Neural progenitor cell (in vitro differentiated cells): ENCODE results near the gene MLKL. TPM values are rescaled to one million over a fixed set of nuclear protein-coding genes. Genes with fewer than 3 reads are reported as not detected.

ENCODE experiments used
- DNase-seq: peaks from one replicate; pipeline ENCODE4 v3.0.0-alpha.2; 2016; ENCODE audit warnings: low spot score
- H2AFZ ChIP-seq: fragments of 200-600 bp; sonication (generic); replicated peaks from 2 replicates; pipeline ENCODE4 v1.6.1; 2016; ENCODE audit warnings: antibody characterized with exemption
- H3F3A ChIP-seq: fragments of 200-600 bp; sonication (generic); 2 replicates; pipeline ENCODE4 v1.6.1; 2016; ENCODE audit warnings: antibody characterized with exemption, low read depth
- H3K27ac ChIP-seq: fragments of 200-600 bp; sonication (generic); 2 replicates; pipeline ENCODE4 v1.5.1; 2016; ENCODE audit warnings: mild to moderate bottlenecking
- H3K27me3 ChIP-seq: fragments of 200-600 bp; sonication (generic); 2 replicates; pipeline ENCODE4 v1.6.1; 2016; ENCODE audit warnings: mild to moderate bottlenecking, moderate library complexity
- H3K36me3 ChIP-seq: fragments of 200-600 bp; sonication (generic); 2 replicates; pipeline ENCODE4 v1.5.1; 2016
- H3K4me1 ChIP-seq: fragments of 200-600 bp; sonication (generic); 2 replicates; pipeline ENCODE4 v1.6.1; 2016; ENCODE audit warnings: mixed run types
- H3K4me2 ChIP-seq: fragments of 200-600 bp; sonication (generic); 2 replicates; pipeline ENCODE4 v1.6.1; 2016
- H3K4me3 ChIP-seq: fragments of 200-600 bp; sonication (generic); 2 replicates; pipeline ENCODE4 v1.5.1; 2016
- H3K79me2 ChIP-seq: fragments of 200-600 bp; sonication (generic); 2 replicates; pipeline ENCODE4 v1.6.1; 2016; ENCODE audit warnings: low read depth
- H3K9ac ChIP-seq: fragments of 200-600 bp; sonication (generic); 2 replicates; pipeline ENCODE4 v1.6.1; 2016
- H3K9me3 ChIP-seq: fragments of 200-600 bp; sonication (generic); 2 replicates; pipeline ENCODE4 v1.5.1; 2016; ENCODE audit warnings: low read depth
- H4K20me1 ChIP-seq: fragments of 200-600 bp; sonication (generic); 2 replicates; pipeline ENCODE4 v1.6.1; 2016; ENCODE audit warnings: low read depth
- H3K27ac Mint-ChIP-seq: 3 replicates; pipeline ENCODE4 v1.8.0; 2021; ENCODE audit warnings: mixed read lengths
- H3K27me3 Mint-ChIP-seq: 2 replicates; pipeline ENCODE4 v1.8.0; 2022; ENCODE audit warnings: low read depth, mild to moderate bottlenecking, inconsistent platforms, moderate library complexity, mixed read lengths; ENCODE audit not compliant: insufficient read depth
- H3K36me3 Mint-ChIP-seq: 3 replicates; pipeline ENCODE4 v1.8.0; 2021; ENCODE audit warnings: mixed read lengths
- H3K4me1 Mint-ChIP-seq: 3 replicates; pipeline ENCODE4 v1.8.0; 2021; ENCODE audit warnings: mixed read lengths
- H3K4me3 Mint-ChIP-seq: 3 replicates; pipeline ENCODE4 v1.8.0; 2021; ENCODE audit warnings: mild to moderate bottlenecking, moderate library complexity, mixed read lengths
- H3K9me3 Mint-ChIP-seq: 3 replicates; pipeline ENCODE4 v1.8.0; 2020; ENCODE audit warnings: mixed read lengths
- CTCF ChIP-seq: fragments of 200-600 bp; sonication (generic); IDR thresholded peaks from 2 replicates; pipeline ENCODE4 v1.5.1; 2017; ENCODE audit warnings: antibody characterized with exemption, mild to moderate bottlenecking
- EZH2 ChIP-seq: fragments of 200-600 bp; sonication (generic); IDR thresholded peaks from 2 replicates; pipeline ENCODE4 v1.6.1; 2017; ENCODE audit warnings: antibody characterized with exemption, mild to moderate bottlenecking, moderate library complexity
- EZH2phosphoT487 ChIP-seq: fragments of 200-600 bp; sonication (generic); IDR thresholded peaks from 2 replicates; pipeline ENCODE4 v1.6.1; 2017; ENCODE audit warnings: antibody characterized with exemption
- total RNA-seq: library from RNA; depleted of rRNA; stranded (reverse); fragments of >200 nt; gene quantifications from 2 replicates; pipeline ENCODE4 v1.2.3, GENCODE V29; 2015; ENCODE audit warnings: low replicate concordance

The MLKL gene
- total RNA-seq, 1 donor from 2014 or later = 0.04 TPM

- Histone ChIP-seq H3K4me3 (no peak overlapping the region), H3K27me3 (no peaks in the 10 kb centered on the region), H3K4me2 (no peak overlapping the region), H3K79me2 (no peaks in the 10 kb centered on the region), H3F3A (no peaks in the 10 kb centered on the region), H3K9me3 (no peaks in the 10 kb centered on the region), H4K20me1 (no peaks in the 10 kb centered on the region), H3K27ac (no peak overlapping the region), H3K9ac (no peak overlapping the region), H3K4me1 (no peaks in the 10 kb centered on the region), H3K36me3 (no peaks in the 10 kb centered on the region), H2AFZ (no peak overlapping the region)
- Mint-ChIP-seq H3K4me1 (peaks cover 2% of the 10 kb centered on the region), H3K9me3 (no peaks in the 10 kb centered on the region), H3K27ac (no peak overlapping the region), H3K36me3 (no peaks in the 10 kb centered on the region), H3K27me3 (peaks cover 4% of the 10 kb centered on the region), H3K4me3 (no peak overlapping the region)
- no peak for DNase-seq
- TF ChIP-seq CTCF (no peak), EZH2phosphoT487 (no peak), EZH2 (no peak)
Measured at GRCh38 chr16:74718140-74718539, 17.5 kb upstream of the MLKL start.

- Histone ChIP-seq H3K9me3 (no peaks in the 10 kb centered on the region), H3K4me1 (no peaks in the 10 kb centered on the region), H3K79me2 (no peaks in the 10 kb centered on the region), H3K27me3 (no peaks in the 10 kb centered on the region), H3K4me2 (no peak overlapping the region), H2AFZ (no peak overlapping the region), H3K36me3 (no peaks in the 10 kb centered on the region), H3K9ac (no peak overlapping the region), H3K27ac (no peak overlapping the region), H3K4me3 (no peak overlapping the region), H3F3A (no peaks in the 10 kb centered on the region), H4K20me1 (no peaks in the 10 kb centered on the region)
- peaks cover 2% of the 10 kb centered on the region for H3K4me1 Mint-ChIP-seq
- peak overlapping the region; percentile 50 for H3K27ac Mint-ChIP-seq
- H3K9me3 Mint-ChIP-seq = no peaks in the 10 kb centered on the region
- TF ChIP-seq EZH2 = no peak
- TF ChIP-seq CTCF = no peak
- no peak for TF ChIP-seq EZH2phosphoT487
- H3K4me3 Mint-ChIP-seq = no peak overlapping the region
- peaks cover 4% of the 10 kb centered on the region for H3K27me3 Mint-ChIP-seq
- DNase-seq = no peak
- no peaks in the 10 kb centered on the region for H3K36me3 Mint-ChIP-seq
Measured at GRCh38 chr16:74717367-74717766, 16.7 kb upstream of the MLKL start.

DNA sequence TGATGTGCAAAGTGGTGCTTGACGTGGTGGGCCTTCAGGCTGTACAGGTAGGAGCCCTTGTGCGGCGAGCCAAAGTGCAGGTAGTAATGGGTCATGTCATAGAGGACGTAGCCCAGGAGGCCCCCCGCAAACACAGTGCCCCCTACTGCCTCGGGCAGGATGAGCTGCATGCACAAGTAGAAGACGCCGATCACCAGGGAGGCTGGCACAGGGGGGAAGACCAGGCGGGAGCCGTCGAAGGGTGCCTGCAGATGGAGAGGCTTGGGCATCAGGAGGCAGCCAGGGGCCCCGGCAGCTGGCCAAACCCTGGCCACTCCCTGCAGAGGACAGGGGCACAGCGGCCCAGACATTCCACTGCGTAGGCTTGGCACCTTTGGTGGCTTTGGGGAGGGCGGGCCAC lies 15.7 kb upstream of the MLKL start:
- Mint-ChIP-seq H3K9me3 (no peaks in the 10 kb centered on the region), H3K4me1 (peaks cover 2% of the 10 kb centered on the region), H3K36me3 (no peaks in the 10 kb centered on the region), H3K27me3 (peaks cover 8% of the 10 kb centered on the region), H3K4me3 (no peak overlapping the region), H3K27ac (no peak overlapping the region)
- no peaks in the 10 kb centered on the region for H3K36me3 ChIP-seq
- H3K9me3 ChIP-seq = no peaks in the 10 kb centered on the region
- no peak for DNase-seq
- no peak overlapping the region for H3K9ac ChIP-seq
- H4K20me1 ChIP-seq = no peaks in the 10 kb centered on the region
- H3F3A ChIP-seq = no peaks in the 10 kb centered on the region
- peak; percentile 14 for TF ChIP-seq CTCF
- TF ChIP-seq EZH2phosphoT487 = no peak
- no peak for TF ChIP-seq EZH2
- no peaks in the 10 kb centered on the region for H3K79me2 ChIP-seq
- H3K4me3 ChIP-seq = no peak overlapping the region
- no peak overlapping the region for H3K27ac ChIP-seq
- peaks cover 3% of the 10 kb centered on the region for H3K4me1 ChIP-seq
- no peak overlapping the region for H2AFZ ChIP-seq
- no peaks in the 10 kb centered on the region for H3K27me3 ChIP-seq
- no peak overlapping the region for H3K4me2 ChIP-seq
